ENCODE measurements around the gene HOATZ. TPM values are rescaled to one million over a fixed set of nuclear protein-coding genes. Genes with fewer than 3 reads are reported as not detected.

The HOATZ gene
- total and polyA plus RNA-seq, 3 donors from 2014 or later: 10.8 to 50.1 (median 23.7) TPM

DNA sequence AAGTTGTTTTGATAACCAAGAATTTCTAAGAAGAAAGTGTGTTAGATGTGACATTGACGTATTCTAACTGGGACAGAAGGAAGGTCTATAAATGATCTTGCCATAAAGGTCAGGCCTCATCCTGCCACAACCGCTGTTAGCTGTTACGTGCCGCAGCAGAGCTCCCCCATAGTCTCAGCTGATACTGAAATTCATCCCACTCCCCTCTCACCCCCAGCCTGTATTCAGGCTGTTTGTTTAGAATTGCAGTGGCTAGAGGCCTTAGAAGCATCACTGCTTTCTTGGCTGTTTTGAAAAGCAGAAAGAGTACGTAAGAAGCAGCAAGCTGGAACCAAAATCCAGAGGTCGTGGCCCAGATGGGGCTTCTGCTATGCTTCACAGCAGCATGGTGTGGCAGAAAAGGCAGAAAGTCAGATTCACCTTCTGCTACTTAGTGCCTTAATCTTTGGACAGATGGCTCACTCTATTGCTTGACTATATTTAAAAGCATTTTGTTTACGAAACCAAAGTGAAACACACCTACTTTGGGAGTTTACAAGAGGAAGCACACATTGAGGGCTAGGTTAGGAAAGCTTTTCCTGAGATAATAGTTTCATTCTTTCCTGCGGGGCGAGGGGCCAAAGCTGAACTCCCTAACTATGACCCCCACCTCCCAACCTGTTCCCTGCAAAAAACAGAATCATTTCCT lies 25.0 kb downstream of the HOATZ start:
- no peaks in the 10 kb centered on the region for H3K9me3 ChIP-seq
- intact Hi-C loops (cut with DNase I; ENCODE audit: low total_unique reads): no loop called here
- 32 to 52% methylated on average over 9 of the region's 9 CpGs for WGBS, 2 donors
- H3K4me3 ChIP-seq: peak overlapping the region; percentile 65 to 76
- TF ChIP-seq CTCF (IDR thresholded peaks at IDR 0.05) (no peak), POLR2A (IDR thresholded peaks at IDR 0.05) (no peak)
- no peaks in the 10 kb centered on the region for H3K36me3 ChIP-seq (ENCODE audit: low read depth, missing control alignments)
- H3K27me3 ChIP-seq: no peaks in the 10 kb centered on the region
- H3K4me1 ChIP-seq: no peaks in the 10 kb centered on the region
- no peak for DNase-seq
- peak overlapping the region; percentile 75 to 89 for H3K27ac ChIP-seq

DNA sequence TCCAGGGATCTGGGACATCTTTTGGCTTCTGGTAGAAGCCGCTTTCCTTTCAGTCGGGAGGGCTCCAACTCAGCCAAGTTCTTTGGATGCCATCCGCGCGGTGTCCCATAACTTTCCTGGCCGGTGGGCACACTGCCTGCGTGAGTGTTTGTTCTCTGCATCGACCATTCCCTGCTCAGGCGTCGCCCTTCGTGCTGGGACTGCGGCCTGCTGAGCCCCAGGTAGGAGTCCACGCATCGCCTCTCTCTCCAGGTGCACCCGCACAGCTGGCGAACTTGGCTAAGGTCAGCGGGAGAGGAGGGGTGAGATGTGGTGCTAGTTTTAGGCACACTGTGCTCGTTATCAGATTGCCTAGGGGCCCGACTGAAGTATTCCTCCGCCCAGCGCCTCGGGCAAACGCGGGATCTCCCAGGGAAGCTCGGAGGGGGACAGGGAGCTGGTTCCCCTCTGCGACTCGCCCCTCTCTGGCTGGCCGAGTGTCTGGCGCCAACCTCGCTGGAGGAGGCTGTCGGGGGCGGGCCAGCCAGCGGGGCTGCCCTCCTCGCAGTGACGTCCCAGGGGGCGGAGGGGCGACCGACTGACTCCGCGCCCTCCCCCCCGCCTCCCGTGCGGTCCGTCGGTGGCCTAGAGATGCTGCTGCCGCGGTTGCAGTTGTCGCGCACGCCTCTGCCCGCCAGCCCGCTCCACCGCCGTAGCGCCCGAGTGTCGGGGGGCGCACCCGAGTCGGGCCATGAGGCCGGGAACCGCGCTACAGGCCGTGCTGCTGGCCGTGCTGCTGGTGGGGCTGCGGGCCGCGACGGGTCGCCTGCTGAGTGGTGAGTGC lies 25.7 kb downstream of the HOATZ start, which contains the start of gene LAYN:
LAYN (plus strand) TSS at position 607 of the 823 bp plus-strand sequence; CDS start at position 731, 124 bp downstream.
- TF ChIP-seq POLR2A (IDR thresholded peaks at IDR 0.05): no peak
- no peak for TF ChIP-seq CTCF (IDR thresholded peaks at IDR 0.05)
- H3K4me3 ChIP-seq: peak within 1 kb of the TSS; percentile 65 to 76
- H3K27me3 ChIP-seq: no peaks in the 10 kb centered on the region
- H3K9me3 ChIP-seq: no peaks in the 10 kb centered on the region
- 5 to 20% methylated on average over 8 to 63 of the region's 70 CpGs for WGBS, 2 donors
- H3K4me1 ChIP-seq: no peaks in the 10 kb centered on the region
- no peaks in the 10 kb centered on the region for H3K36me3 ChIP-seq (ENCODE audit: low read depth, missing control alignments)
- peak within 1 kb of the TSS; percentile 75 to 89 for H3K27ac ChIP-seq
- intact Hi-C loops (cut with DNase I; ENCODE audit: low total_unique reads): no loop called here
- peak; percentile 55 for DNase-seq

GRCh38 chr11:111540937-111541253 lies 26.3 kb downstream of the HOATZ start:
- Histone ChIP-seq H3K27ac (peak overlapping the region; percentile 75 to 89), H3K9me3 (no peaks in the 10 kb centered on the region), H3K27me3 (no peaks in the 10 kb centered on the region), H3K4me3 (peak overlapping the region; percentile 65 to 76), H3K36me3 (ENCODE audit: low read depth, missing control alignments) (no peaks in the 10 kb centered on the region), H3K4me1 (no peaks in the 10 kb centered on the region)
- peak; percentile 16 for DNase-seq
- WGBS, 2 donors: 1% methylated on average over 20 of the region's 22 CpGs; no CpG with 5 or more reads in 1 of the 2 donors
- TF ChIP-seq POLR2A (IDR thresholded peaks at IDR 0.05) (no peak), CTCF (IDR thresholded peaks at IDR 0.05) (no peak)
- intact Hi-C loops (cut with DNase I; ENCODE audit: low total_unique reads): no loop called here

- H3K27me3 ChIP-seq: no peaks in the 10 kb centered on the region
- H3K27ac ChIP-seq: peak overlapping the region; percentile 75 to 89
- intact Hi-C loops (cut with DNase I; ENCODE audit: low total_unique reads): no loop called here
- no peaks in the 10 kb centered on the region for H3K4me1 ChIP-seq
- no peaks in the 10 kb centered on the region for H3K9me3 ChIP-seq
- peak; percentile 74 for DNase-seq
- no peaks in the 10 kb centered on the region for H3K36me3 ChIP-seq (ENCODE audit: low read depth, missing control alignments)
- WGBS, 2 donors: 2 to 4% methylated on average over 19 to 35 of the region's 41 CpGs
- peak overlapping the region; percentile 65 to 76 for H3K4me3 ChIP-seq
- TF ChIP-seq CTCF (IDR thresholded peaks at IDR 0.05): no peak
Observed at GRCh38 chr11:111541254-111542061, 26.9 kb downstream of the HOATZ start.

All from testis (tissue), 3 donors.